ENCODE data around the gene FSTL4. TPM values are rescaled to one million over a fixed set of nuclear protein-coding genes. Genes with fewer than 3 reads are reported as not detected.

FSTL4 gene
- total RNA-seq, 1 donor from 2014 or later = not detected

- no peak for DNase-seq
- intact Hi-C loops (cut with DNase I) = no loop called here
- peak; percentile 41 for ATAC-seq (ENCODE audit: poor library complexity)
Measured at GRCh38 chr5:133469252-133469651, 143.1 kb downstream of the FSTL4 start.

GRCh38 chr5:133468596-133468995 lies 143.7 kb downstream of the FSTL4 start:
- intact Hi-C loops (cut with DNase I) = no loop called here

GRCh38 chr5:133467826-133468463 lies 144.4 kb downstream of the FSTL4 start:
- ATAC-seq (ENCODE audit: poor library complexity) (no peak), DNase-seq (no peak)
- intact Hi-C loops (cut with DNase I) = no loop called here

More at GRCh38 chr5:133468596-133468995, 143.7 kb downstream of the FSTL4 start:
- no peak for DNase-seq
- no peak for ATAC-seq (ENCODE audit: poor library complexity)

GRCh38 chr5:133467335-133467779 lies 145.0 kb downstream of the FSTL4 start:
- ATAC-seq (ENCODE audit: poor library complexity) (no peak), DNase-seq (no peak)
- intact Hi-C loops (cut with DNase I) = no loop called here

GRCh38 chr5:133466556-133467334 lies 145.6 kb downstream of the FSTL4 start:
- no peak for DNase-seq
- no peak for ATAC-seq (ENCODE audit: poor library complexity)
- intact Hi-C loops (cut with DNase I) = no loop called here

- ATAC-seq (ENCODE audit: poor library complexity) = no peak
- intact Hi-C loops (cut with DNase I) = no loop called here
- no peak for DNase-seq
Measured at GRCh38 chr5:133464013-133464412, 148.3 kb downstream of the FSTL4 start.

GRCh38 chr5:133461796-133462516 lies 150.4 kb downstream of the FSTL4 start:
- peak; percentile 46 for ATAC-seq (ENCODE audit: poor library complexity)
- no peak for DNase-seq
- intact Hi-C loops (cut with DNase I) = no loop called here

GRCh38 chr5:133460172-133460758 lies 152.1 kb downstream of the FSTL4 start:
- no peak for DNase-seq
- ATAC-seq (ENCODE audit: poor library complexity) = no peak
- intact Hi-C loops (cut with DNase I) = no loop called here

- DNase-seq (no peak), ATAC-seq (ENCODE audit: poor library complexity) (no peak)
- intact Hi-C loops (cut with DNase I) = no loop called here
Measured at GRCh38 chr5:133459474-133460160, 152.7 kb downstream of the FSTL4 start.

GRCh38 chr5:133458435-133458834 lies 153.9 kb downstream of the FSTL4 start:
- intact Hi-C loops (cut with DNase I) = no loop called here
- ATAC-seq (ENCODE audit: poor library complexity) (no peak), DNase-seq (no peak)

GRCh38 chr5:133457439-133458355 lies 154.6 kb downstream of the FSTL4 start:
- DNase-seq = no peak
- intact Hi-C loops (cut with DNase I) = no loop called here

GRCh38 chr5:133456933-133457402 lies 155.4 kb downstream of the FSTL4 start:
- intact Hi-C loops (cut with DNase I) = no loop called here
- ATAC-seq (ENCODE audit: poor library complexity) (no peak), DNase-seq (no peak)

More at GRCh38 chr5:133457439-133458355, 154.6 kb downstream of the FSTL4 start:
- ATAC-seq (ENCODE audit: poor library complexity) = no peak

GRCh38 chr5:133455676-133456075 lies 156.7 kb downstream of the FSTL4 start:
- ATAC-seq (ENCODE audit: poor library complexity) = peak; percentile 45
- intact Hi-C loops (cut with DNase I) = no loop called here
- DNase-seq = no peak

GRCh38 chr5:133454442-133454841 lies 157.9 kb downstream of the FSTL4 start:
- DNase-seq (no peak), ATAC-seq (ENCODE audit: poor library complexity) (no peak)
- intact Hi-C loops (cut with DNase I) = no loop called here

- DNase-seq (no peak), ATAC-seq (ENCODE audit: poor library complexity) (no peak)
- intact Hi-C loops (cut with DNase I) = no loop called here
Measured at GRCh38 chr5:133453831-133454230, 158.5 kb downstream of the FSTL4 start.

- no peak for DNase-seq
- intact Hi-C loops (cut with DNase I) = no loop called here
- ATAC-seq (ENCODE audit: poor library complexity) = no peak
Measured at GRCh38 chr5:133453084-133453780, 159.1 kb downstream of the FSTL4 start.

- ATAC-seq (ENCODE audit: poor library complexity) = no peak
Measured at GRCh38 chr5:133451926-133452325, 160.4 kb downstream of the FSTL4 start.

More at GRCh38 chr5:133451926-133452325, 160.4 kb downstream of the FSTL4 start:
- DNase-seq = no peak
- intact Hi-C loops (cut with DNase I) = no loop called here

Data from Right ventricle myocardium superior (tissue), 1 donor.